ENCODE measurements around the gene EPHA8.

GRCh38 chr1:22636353-22636752, 73.1 kb downstream of the EPHA8 start, which contains the start of gene C1QA:
- TF ChIP-seq PREB (CRISPR knock-in tag; IDR thresholded peaks at IDR 0.05; ENCODE audit: borderline replicate concordance) = no peak
- TF ChIP-seq CREB1 (CRISPR knock-in tag; IDR thresholded peaks at IDR 0.05) = no peak
- no peak for TF ChIP-seq NFE2L1 (CRISPR knock-in tag; IDR thresholded peaks at IDR 0.05)
